HCT116 (cell line): ENCODE results near the gene COL3A1. TPM values are rescaled to one million over a fixed set of nuclear protein-coding genes. Genes with fewer than 3 reads are reported as not detected.

Source experiments
- ATAC-seq: fragments of 200-7000 bp; cut with Tn5 transposase; 2 replicates; pipeline ENCODE4 v1.9.1; 2020; ENCODE audit warnings: mild to moderate bottlenecking, moderate library complexity
- BruUV-seq: library from RNA; stranded (reverse); fragments of 400-500 nt; replicated peaks from 2 replicates; lab custom pipeline; 2021; lab: Mats Ljungman, UMichigan
- CTCF ChIA-PET: fragments of 300-600 bp; sonication (Branson Sonifier 250); formaldehyde crosslinking; loops from one replicate; lab custom pipeline; 2021; ENCODE audit warnings: antibody characterized with exemption; lab: Charles Lee
- POLR2A ChIA-PET: fragments of 300-600, 350-600 bp; sonication (Branson Sonifier 250); formaldehyde crosslinking; loops from one replicate; lab custom pipeline; 2021; ENCODE audit warnings: antibody characterized with exemption; lab: Charles Lee
- RAD21 ChIA-PET, 2 experiments: fragments of 300-600 bp; sonication (Branson Sonifier 250); formaldehyde crosslinking; loops; one replicate each; lab custom pipeline; 2023; ENCODE audit warnings: low total read pairs in 2 of 2; ENCODE audit not compliant: uncharacterized antibody in 2 of 2, unreplicated experiment in 2 of 2, low non-redundant PET in 1 of 2; lab: Charles Lee
- DNase-seq: peaks from one replicate; pipeline ENCODE4 v3.0.0-alpha.2; 2010; ENCODE audit warnings: low read depth, low spot score
- H2AFZ ChIP-seq: fragments of 200-600 bp; shearing (Covaris generic), sonication (generic); 2 replicates; pipeline ENCODE4 v1.6.1; 2017; ENCODE audit warnings: low read depth, mixed run types, mixed read lengths, antibody characterized with exemption, low read length; ENCODE audit not compliant: poor library complexity, severe bottlenecking
- H3K27ac ChIP-seq: 2 replicates; pipeline ENCODE4 v1.5.1; 2012; ENCODE audit warnings: low read depth, low read length
- H3K27me3 ChIP-seq: fragments of 200-600 bp; sonication (generic); 2 replicates; pipeline ENCODE4 v1.6.1; 2016; ENCODE audit warnings: mixed run types, low read length, mixed read lengths; ENCODE audit not compliant: insufficient read depth
- H3K36me3 ChIP-seq, 2 experiments: fragments of 200-500 bp in 1 of 2; fragments of 200-600 bp in 1 of 2; sonication (Bioruptor generic) in 1 of 2; sonication (generic) in 1 of 2; 2 replicates each; pipeline versions ENCODE4 v1.5.1 to v1.6.1; 2014 to 2016; ENCODE audit warnings: low read length in 2 of 2, inconsistent platforms in 1 of 2, mixed read lengths in 1 of 2, mixed run types in 1 of 2; ENCODE audit not compliant: insufficient read depth in 2 of 2, control insufficient read depth in 1 of 2
- H3K4me1 ChIP-seq, 2 experiments: fragments of 200-600 bp in 1 of 2; sonication (generic) in 1 of 2; 2 replicates each; pipeline versions ENCODE4 v1.5.1 to v1.6.1; 2012 to 2017; ENCODE audit warnings: low read length in 2 of 2, inconsistent platforms in 1 of 2, mild to moderate bottlenecking in 1 of 2, mixed read lengths in 1 of 2, mixed run types in 1 of 2, moderate library complexity in 1 of 2; ENCODE audit not compliant: insufficient read depth in 2 of 2, control insufficient read depth in 1 of 2
- H3K4me2 ChIP-seq: fragments of 200-600 bp; sonication (generic); 2 replicates; pipeline ENCODE4 v1.6.1; 2017; ENCODE audit warnings: mixed run types, low read length, mixed read lengths
- H3K4me3 ChIP-seq, 2 experiments: fragments of 200-600 bp in 1 of 2; sonication (generic) in 1 of 2; replicated peaks in 1 of 2; 2 replicates each; pipeline ENCODE4 v1.5.1; 2011 to 2016; ENCODE audit warnings: low read length in 2 of 2, control low read depth in 1 of 2, low read depth in 1 of 2, mild to moderate bottlenecking in 1 of 2, mixed read lengths in 1 of 2, mixed run types in 1 of 2
- H3K79me2 ChIP-seq: fragments of 200-600 bp; sonication (generic); 2 replicates; pipeline ENCODE4 v1.6.1; 2017; ENCODE audit warnings: mild to moderate bottlenecking, mixed run types, low read length, moderate library complexity, mixed read lengths; ENCODE audit not compliant: insufficient read depth
- H3K9ac ChIP-seq: fragments of 200-600 bp; sonication (generic); 2 replicates; pipeline ENCODE4 v1.6.1; 2016; ENCODE audit warnings: low read length, mixed read lengths
- H3K9me2 ChIP-seq: fragments of 200-600 bp; sonication (generic), shearing (Covaris generic); 2 replicates; pipeline ENCODE4 v1.6.1; 2017; ENCODE audit warnings: mixed run types, mild to moderate bottlenecking, moderate library complexity; ENCODE audit not compliant: insufficient read depth
- H3K9me3 ChIP-seq, 2 experiments: fragments of 200-500 bp in 1 of 2; fragments of 200-600 bp in 1 of 2; sonication (Bioruptor generic) in 1 of 2; sonication (generic) in 1 of 2; 2 replicates each; pipeline ENCODE4 v1.6.1; 2014 to 2017; ENCODE audit warnings: low read length in 2 of 2, mixed read lengths in 2 of 2, inconsistent platforms in 1 of 2, low read depth in 1 of 2, mild to moderate bottlenecking in 1 of 2, mixed run types in 1 of 2, moderate library complexity in 1 of 2; ENCODE audit not compliant: control insufficient read depth in 1 of 2, insufficient read depth in 1 of 2
- H4K20me1 ChIP-seq: fragments of 200-600 bp; sonication (generic), shearing (Covaris generic); 2 replicates; pipeline ENCODE4 v1.6.1; 2017; ENCODE audit warnings: mixed run types, mild to moderate bottlenecking, moderate library complexity; ENCODE audit not compliant: insufficient read depth
- EGR1 ChIP-seq: IDR thresholded peaks from 2 replicates; pipeline ENCODE4 v1.6.1; 2012; ENCODE audit warnings: low read depth
- EZH2phosphoT487 ChIP-seq: fragments of 200-600 bp; IDR thresholded peaks from 2 replicates; pipeline ENCODE4 v1.6.1; 2018; ENCODE audit warnings: antibody characterized with exemption, borderline replicate concordance
- FOSL1 ChIP-seq: IDR thresholded peaks from 2 replicates; pipeline ENCODE4 v1.6.1; 2012; ENCODE audit warnings: low read depth
- POLR2A ChIP-seq: IDR thresholded peaks from 2 replicates; pipeline ENCODE4 v1.7.0; 2011; ENCODE audit warnings: borderline replicate concordance; ENCODE audit not compliant: insufficient read depth, insufficient read length; ENCODE audit errors: extremely low read depth
- POLR2AphosphoS5 ChIP-seq: IDR thresholded peaks from 2 replicates; pipeline ENCODE4 v1.6.1; 2011; ENCODE audit warnings: mild to moderate bottlenecking, low read depth, low read length, moderate library complexity
- RAD21 ChIP-seq: IDR thresholded peaks from 2 replicates; pipeline ENCODE4 v1.6.1; 2012; ENCODE audit warnings: low read depth, mild to moderate bottlenecking
- SP1 ChIP-seq: IDR thresholded peaks from 2 replicates; pipeline ENCODE4 v1.6.1; 2012; ENCODE audit warnings: low read depth
- SRF ChIP-seq: IDR thresholded peaks from 2 replicates; pipeline ENCODE4 v1.6.1; 2012; ENCODE audit warnings: low read depth
- YY1 ChIP-seq: IDR thresholded peaks from 2 replicates; pipeline ENCODE4 v1.6.1; 2011; ENCODE audit warnings: low read length, low read depth, moderate library complexity, mild to moderate bottlenecking; ENCODE audit not compliant: insufficient replicate concordance; ENCODE audit errors: extremely low read depth
- ZNF274 ChIP-seq: fragments of 200-500 bp; sonication (Bioruptor generic); IDR thresholded peaks from 2 replicates; pipeline ENCODE4 v1.6.1; 2014; ENCODE audit warnings: mild to moderate bottlenecking, low read depth, low read length, inconsistent platforms
- intact Hi-C: fragments of 100-400 bp; cut with micrococcal nuclease; formaldehyde crosslinking; loops from 2 replicates; pipeline ENCODE4 v1.10.0; 2022
- total RNA-seq: library from RNA; stranded (reverse); gene quantifications from one replicate; pipeline ENCODE4 v1.2.1, GENCODE V29; 2021; ENCODE audit not compliant: unreplicated experiment
- TF ChIP-seq, protein P1 (sequence below): IDR thresholded peaks from 2 replicates; pipeline ENCODE4 v1.6.1; 2012; ENCODE audit warnings: low read depth
- TF ChIP-seq, protein P2 (sequence below), 3 experiments: fragments of 200-600 bp in 1 of 3; sonication (generic) in 1 of 3; IDR thresholded peaks in 2 of 3; conservative IDR thresholded peaks in 1 of 3; 2 replicates each; pipeline ENCODE4 v1.5.1; 2012 to 2017; ENCODE audit warnings: low read depth in 2 of 3, low read length in 2 of 3, antibody characterized with exemption in 1 of 3, borderline replicate concordance in 1 of 3, control low read depth in 1 of 3, mild to moderate bottlenecking in 1 of 3, mixed read lengths in 1 of 3, mixed run types in 1 of 3, moderate library complexity in 1 of 3; ENCODE audit not compliant: insufficient read depth in 1 of 3

Gene COL3A1
- total RNA-seq, 1 experiment from 2014 or later = 1.0 TPM

DNA sequence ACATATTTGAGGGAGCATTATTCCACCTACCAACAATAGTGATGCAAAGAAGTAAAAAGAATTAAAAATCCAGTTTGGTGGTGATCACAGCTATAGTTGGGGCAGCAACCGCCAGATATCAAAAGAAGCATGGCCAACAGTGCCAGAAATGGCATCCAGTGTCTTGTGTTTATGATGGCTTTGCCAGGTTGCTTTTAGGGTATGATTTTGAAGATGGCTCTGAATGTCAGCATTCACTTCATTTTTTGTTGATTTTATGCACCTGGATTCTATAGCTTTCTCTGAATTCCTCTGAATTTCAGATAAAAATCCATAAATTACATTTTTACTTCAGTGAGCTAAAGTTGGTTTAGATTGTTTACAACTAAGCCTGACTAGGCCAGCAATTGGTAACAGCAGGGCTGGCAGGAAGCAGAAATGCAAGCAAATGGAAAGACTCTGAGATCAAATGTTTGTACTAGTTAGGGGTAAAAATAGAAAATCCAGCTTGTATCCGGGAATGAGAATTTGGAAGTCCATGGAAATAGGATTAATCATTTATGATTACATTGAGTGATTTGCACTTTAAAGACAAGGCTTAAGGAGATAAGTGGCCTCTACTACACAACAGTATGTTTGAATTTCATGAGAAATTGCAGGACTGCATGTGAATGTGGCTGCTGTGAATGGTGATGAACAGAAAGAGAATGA lies 40.4 kb downstream of the COL3A1 start:
- TF ChIP-seq RAD21 (no peak), FOSL1 (no peak), POLR2AphosphoS5 (no peak), SP1 (no peak), EGR1 (no peak), ZNF274 (no peak), EZH2phosphoT487 (no peak), SRF (no peak), POLR2A (no peak), YY1 (no peak)
- TF ChIP-seq, protein P1, sequence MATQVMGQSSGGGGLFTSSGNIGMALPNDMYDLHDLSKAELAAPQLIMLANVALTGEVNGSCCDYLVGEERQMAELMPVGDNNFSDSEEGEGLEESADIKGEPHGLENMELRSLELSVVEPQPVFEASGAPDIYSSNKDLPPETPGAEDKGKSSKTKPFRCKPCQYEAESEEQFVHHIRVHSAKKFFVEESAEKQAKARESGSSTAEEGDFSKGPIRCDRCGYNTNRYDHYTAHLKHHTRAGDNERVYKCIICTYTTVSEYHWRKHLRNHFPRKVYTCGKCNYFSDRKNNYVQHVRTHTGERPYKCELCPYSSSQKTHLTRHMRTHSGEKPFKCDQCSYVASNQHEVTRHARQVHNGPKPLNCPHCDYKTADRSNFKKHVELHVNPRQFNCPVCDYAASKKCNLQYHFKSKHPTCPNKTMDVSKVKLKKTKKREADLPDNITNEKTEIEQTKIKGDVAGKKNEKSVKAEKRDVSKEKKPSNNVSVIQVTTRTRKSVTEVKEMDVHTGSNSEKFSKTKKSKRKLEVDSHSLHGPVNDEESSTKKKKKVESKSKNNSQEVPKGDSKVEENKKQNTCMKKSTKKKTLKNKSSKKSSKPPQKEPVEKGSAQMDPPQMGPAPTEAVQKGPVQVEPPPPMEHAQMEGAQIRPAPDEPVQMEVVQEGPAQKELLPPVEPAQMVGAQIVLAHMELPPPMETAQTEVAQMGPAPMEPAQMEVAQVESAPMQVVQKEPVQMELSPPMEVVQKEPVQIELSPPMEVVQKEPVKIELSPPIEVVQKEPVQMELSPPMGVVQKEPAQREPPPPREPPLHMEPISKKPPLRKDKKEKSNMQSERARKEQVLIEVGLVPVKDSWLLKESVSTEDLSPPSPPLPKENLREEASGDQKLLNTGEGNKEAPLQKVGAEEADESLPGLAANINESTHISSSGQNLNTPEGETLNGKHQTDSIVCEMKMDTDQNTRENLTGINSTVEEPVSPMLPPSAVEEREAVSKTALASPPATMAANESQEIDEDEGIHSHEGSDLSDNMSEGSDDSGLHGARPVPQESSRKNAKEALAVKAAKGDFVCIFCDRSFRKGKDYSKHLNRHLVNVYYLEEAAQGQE = no peak
- TF ChIP-seq, protein P2, sequence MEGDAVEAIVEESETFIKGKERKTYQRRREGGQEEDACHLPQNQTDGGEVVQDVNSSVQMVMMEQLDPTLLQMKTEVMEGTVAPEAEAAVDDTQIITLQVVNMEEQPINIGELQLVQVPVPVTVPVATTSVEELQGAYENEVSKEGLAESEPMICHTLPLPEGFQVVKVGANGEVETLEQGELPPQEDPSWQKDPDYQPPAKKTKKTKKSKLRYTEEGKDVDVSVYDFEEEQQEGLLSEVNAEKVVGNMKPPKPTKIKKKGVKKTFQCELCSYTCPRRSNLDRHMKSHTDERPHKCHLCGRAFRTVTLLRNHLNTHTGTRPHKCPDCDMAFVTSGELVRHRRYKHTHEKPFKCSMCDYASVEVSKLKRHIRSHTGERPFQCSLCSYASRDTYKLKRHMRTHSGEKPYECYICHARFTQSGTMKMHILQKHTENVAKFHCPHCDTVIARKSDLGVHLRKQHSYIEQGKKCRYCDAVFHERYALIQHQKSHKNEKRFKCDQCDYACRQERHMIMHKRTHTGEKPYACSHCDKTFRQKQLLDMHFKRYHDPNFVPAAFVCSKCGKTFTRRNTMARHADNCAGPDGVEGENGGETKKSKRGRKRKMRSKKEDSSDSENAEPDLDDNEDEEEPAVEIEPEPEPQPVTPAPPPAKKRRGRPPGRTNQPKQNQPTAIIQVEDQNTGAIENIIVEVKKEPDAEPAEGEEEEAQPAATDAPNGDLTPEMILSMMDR (IDR thresholded peaks at IDR 0.05 in 2 of 3, conservative IDR thresholded peaks at IDR 0.05 in 1 of 3; ENCODE audit: borderline replicate concordance in 1 of 3, insufficient read depth in 1 of 3, low read depth in 2 of 3, low read length in 2 of 3) = no peak
- TF ChIP-seq, all 23 proteins: peak for 0
- DNase-seq = no peak
- ChIA-PET POLR2A (no interaction called here), RAD21 (no interaction called here), CTCF (no interaction called here)
- no TSS peak for BruUV-seq
- Histone ChIP-seq H3K4me1 (no peaks in the 10 kb centered on the region), H2AFZ (no peak overlapping the region), H3K79me2 (no peaks in the 10 kb centered on the region), H4K20me1 (no peaks in the 10 kb centered on the region), H3K9me2 (no peaks in the 10 kb centered on the region), H3K4me3 (no peak overlapping the region), H3K9me3 (no peaks in the 10 kb centered on the region), H3K27ac (no peak overlapping the region), H3K4me2 (no peak overlapping the region), H3K27me3 (no peaks in the 10 kb centered on the region), H3K9ac (no peak overlapping the region), H3K36me3 (no peaks in the 10 kb centered on the region)
- intact Hi-C loops = no loop called here
- no peak for ATAC-seq
